Loucy (cell line): ENCODE data around the gene TGIF2.

Experiments used
- EZH2phosphoT487 ChIP-seq: fragments of 200-600 bp; IDR thresholded peaks from 2 replicates; pipeline ENCODE4 v1.6.1; 2018; ENCODE audit warnings: antibody characterized with exemption, mild to moderate bottlenecking, moderate library complexity, borderline replicate concordance
- TF ChIP-seq, protein P1 (sequence below): fragments of 200-600 bp; sonication (generic); conservative IDR thresholded peaks from 2 replicates; pipeline ENCODE4 v1.5.1; 2014; ENCODE audit warnings: mild to moderate bottlenecking, antibody characterized with exemption, low read length

- TF ChIP-seq, protein P1, sequence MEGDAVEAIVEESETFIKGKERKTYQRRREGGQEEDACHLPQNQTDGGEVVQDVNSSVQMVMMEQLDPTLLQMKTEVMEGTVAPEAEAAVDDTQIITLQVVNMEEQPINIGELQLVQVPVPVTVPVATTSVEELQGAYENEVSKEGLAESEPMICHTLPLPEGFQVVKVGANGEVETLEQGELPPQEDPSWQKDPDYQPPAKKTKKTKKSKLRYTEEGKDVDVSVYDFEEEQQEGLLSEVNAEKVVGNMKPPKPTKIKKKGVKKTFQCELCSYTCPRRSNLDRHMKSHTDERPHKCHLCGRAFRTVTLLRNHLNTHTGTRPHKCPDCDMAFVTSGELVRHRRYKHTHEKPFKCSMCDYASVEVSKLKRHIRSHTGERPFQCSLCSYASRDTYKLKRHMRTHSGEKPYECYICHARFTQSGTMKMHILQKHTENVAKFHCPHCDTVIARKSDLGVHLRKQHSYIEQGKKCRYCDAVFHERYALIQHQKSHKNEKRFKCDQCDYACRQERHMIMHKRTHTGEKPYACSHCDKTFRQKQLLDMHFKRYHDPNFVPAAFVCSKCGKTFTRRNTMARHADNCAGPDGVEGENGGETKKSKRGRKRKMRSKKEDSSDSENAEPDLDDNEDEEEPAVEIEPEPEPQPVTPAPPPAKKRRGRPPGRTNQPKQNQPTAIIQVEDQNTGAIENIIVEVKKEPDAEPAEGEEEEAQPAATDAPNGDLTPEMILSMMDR: no peak
- TF ChIP-seq EZH2phosphoT487: no peak
These were observed 30.7 kb upstream of the TGIF2 start for GRCh38 chr20:36542516-36543183.
